Measurements from ENCODE around the gene CROCC2.
A peak's percentile ranks its signal among the peaks of the same experiment; 100 is the strongest.

GRCh38 chr2:240991378-240992263 lies 85.5 kb downstream of the CROCC2 start:
- TF ChIP-seq CTCF (IDR thresholded peaks at IDR 0.05) (no peak), POLR2A (IDR thresholded peaks at IDR 0.05) (peak in 1 of 2 donors; percentile 15)

Data from heart left ventricle (tissue), 13 donors.